NCI-H524 treated with DMSO at 0.1 percent for 48 hours (cell line): ENCODE data around the gene XCL2.
"Not testable (repeated sequence)": the region's sequence is repeated elsewhere in the genome, so short reads cannot be mapped to it uniquely, and the experiment has no call there.

Source experiments
- DNase-seq: peaks from one replicate; lab custom pipeline; 2025; lab: John Stamatoyannopoulos, UW

XCL2 gene

GRCh38 chr1:168556647-168557046 lies 12.8 kb upstream of the XCL2 start:
- DNase-seq, result no peak

GRCh38 chr1:168555508-168556046 lies 11.8 kb upstream of the XCL2 start:
- no peak for DNase-seq

GRCh38 chr1:168554603-168555483 lies 11.0 kb upstream of the XCL2 start:
- DNase-seq, result no peak

GRCh38 chr1:168553680-168554553 lies 10.1 kb upstream of the XCL2 start:
- no peak for DNase-seq

GRCh38 chr1:168552961-168553360 lies 9.2 kb upstream of the XCL2 start:
- DNase-seq, result no peak

GRCh38 chr1:168551688-168552087 lies 7.9 kb upstream of the XCL2 start:
- no peak for DNase-seq

GRCh38 chr1:168550971-168551370 lies 7.2 kb upstream of the XCL2 start:
- DNase-seq, result no peak

- DNase-seq, result not testable (repeated sequence)
Observed at GRCh38 chr1:168546553-168546895, 2.7 kb upstream of the XCL2 start.

GRCh38 chr1:168545678-168546552 lies 2.1 kb upstream of the XCL2 start:
- DNase-seq, result not testable (repeated sequence)

GRCh38 chr1:168542978-168543377 lies 819 bp downstream of the XCL2 start:
- DNase-seq, result not testable (repeated sequence)

- DNase-seq, result not testable (repeated sequence)
Observed at GRCh38 chr1:168540798-168541197, 3.0 kb downstream of the XCL2 start.

- no peak for DNase-seq
Observed at GRCh38 chr1:168535536-168535935, 8.3 kb downstream of the XCL2 start.

- no peak for DNase-seq
Observed at GRCh38 chr1:168531615-168532345, 12.0 kb downstream of the XCL2 start.

- no peak for DNase-seq
Observed at GRCh38 chr1:168529518-168529917, 14.3 kb downstream of the XCL2 start.

- DNase-seq, result no peak
Observed at GRCh38 chr1:168521401-168522000, 22.3 kb downstream of the XCL2 start.

GRCh38 chr1:168520832-168521231 lies 23.0 kb downstream of the XCL2 start:
- no peak for DNase-seq

GRCh38 chr1:168520052-168520751 lies 23.6 kb downstream of the XCL2 start:
- no peak for DNase-seq

GRCh38 chr1:168518813-168519212 lies 25.0 kb downstream of the XCL2 start:
- DNase-seq, result no peak

GRCh38 chr1:168518201-168518689 lies 25.6 kb downstream of the XCL2 start:
- no peak for DNase-seq

GRCh38 chr1:168514455-168514854 lies 29.3 kb downstream of the XCL2 start:
- DNase-seq, result no peak
